GM21737 (cell line): Measurements from ENCODE around the gene PUDP.
"Not testable (repeated sequence)": the region's sequence is repeated elsewhere in the genome, so short reads cannot be mapped to it uniquely, and the experiment has no call there.

Experiments used
- ATAC-seq: cut with Tn5 transposase; IDR thresholded peaks from one replicate; pipeline ENCODE4 v1.9.1; 2021; ENCODE audit warnings: mild to moderate bottlenecking, moderate library complexity; ENCODE audit not compliant: unreplicated experiment

The PUDP gene

GRCh38 chrX:7110821-7111276 lies 37.1 kb downstream of the PUDP start:
- ATAC-seq = peak; percentile 47

GRCh38 chrX:7109838-7110793 lies 37.8 kb downstream of the PUDP start:
- ATAC-seq = peak; percentile 68

GRCh38 chrX:7109049-7109531 lies 38.9 kb downstream of the PUDP start:
- ATAC-seq = no peak

GRCh38 chrX:7108030-7108429 lies 39.9 kb downstream of the PUDP start:
- ATAC-seq = no peak

- ATAC-seq = no peak
Measured at GRCh38 chrX:7106649-7107048, 41.3 kb downstream of the PUDP start.

- no peak for ATAC-seq
Measured at GRCh38 chrX:7102119-7102518, 45.8 kb downstream of the PUDP start.

- no peak for ATAC-seq
Measured at GRCh38 chrX:7100022-7100421, 47.9 kb downstream of the PUDP start.

- not testable (repeated sequence) for ATAC-seq
Measured at GRCh38 chrX:7095657-7096056, 52.3 kb downstream of the PUDP start.

- no peak for ATAC-seq
Measured at GRCh38 chrX:7093305-7093704, 54.6 kb downstream of the PUDP start.

- no peak for ATAC-seq
Measured at GRCh38 chrX:7092543-7092942, 55.4 kb downstream of the PUDP start.

GRCh38 chrX:7091923-7092322 lies 56.0 kb downstream of the PUDP start:
- ATAC-seq = no peak

- no peak for ATAC-seq
Measured at GRCh38 chrX:7090641-7091040, 57.3 kb downstream of the PUDP start.

GRCh38 chrX:7088968-7089615 lies 58.9 kb downstream of the PUDP start:
- peak; percentile 41 for ATAC-seq

GRCh38 chrX:7086384-7086783 lies 61.6 kb downstream of the PUDP start:
- peak; percentile 51 for ATAC-seq

- ATAC-seq = no peak
Measured at GRCh38 chrX:7085879-7086278, 62.1 kb downstream of the PUDP start.

- no peak for ATAC-seq
Measured at GRCh38 chrX:7084841-7085240, 63.1 kb downstream of the PUDP start.

- peak; percentile 63 for ATAC-seq
Measured at GRCh38 chrX:7083468-7084396, 64.2 kb downstream of the PUDP start.

- ATAC-seq = no peak
Measured at GRCh38 chrX:7083021-7083420, 64.9 kb downstream of the PUDP start.

GRCh38 chrX:7082556-7082955 lies 65.4 kb downstream of the PUDP start:
- ATAC-seq = no peak
